Lung (tissue), 12 donors: ENCODE results near the gene USP24. TPM values are rescaled to one million over a fixed set of nuclear protein-coding genes. Genes with fewer than 3 reads are reported as not detected.
A peak's percentile ranks its signal among the peaks of the same experiment; 100 is the strongest.
"Not testable (repeated sequence)": the region's sequence is repeated elsewhere in the genome, so short reads cannot be mapped to it uniquely, and the experiment has no call there.

Source experiments
- ATAC-seq: fragments of 200-7000 bp; cut with Tn5 transposase; one replicate; pipeline ENCODE4 v1.9.1; 2020; ENCODE audit warnings: moderate number of reproducible peaks; ENCODE audit not compliant: insufficient read depth, low FRiP score
- DNase-seq, 3 donors: peaks; one replicate each; pipeline ENCODE4 v3.0.0-alpha.2; 2013 to 2017
- H3K27ac ChIP-seq, 2 donors: one replicate each; pipeline ENCODE4 v1.5.1; 2013; ENCODE audit warnings: mild to moderate bottlenecking in 2 of 2, moderate library complexity in 2 of 2, control low read depth in 1 of 2, inconsistent platforms in 1 of 2, low read depth in 1 of 2, low read length in 1 of 2
- H3K27me3 ChIP-seq, 3 donors: one replicate each; pipeline ENCODE4 v1.5.1; 2013; ENCODE audit warnings: low read length in 2 of 3; ENCODE audit not compliant: control insufficient read depth in 3 of 3, insufficient read depth in 3 of 3
- H3K36me3 ChIP-seq, 4 donors: one replicate each; pipeline ENCODE4 v1.5.1; 2013; ENCODE audit warnings: low read length in 4 of 4, mild to moderate bottlenecking in 1 of 4, moderate library complexity in 1 of 4; ENCODE audit not compliant: control insufficient read depth in 4 of 4, insufficient read depth in 4 of 4
- H3K4me1 ChIP-seq, 5 donors: one replicate each; pipeline ENCODE4 v1.5.1; 2013; ENCODE audit warnings: low read length in 5 of 5, mild to moderate bottlenecking in 2 of 5, moderate library complexity in 1 of 5; ENCODE audit not compliant: control insufficient read depth in 5 of 5, insufficient read depth in 5 of 5
- H3K4me3 ChIP-seq: one replicate; pipeline ENCODE4 v1.5.1; 2013; ENCODE audit warnings: mild to moderate bottlenecking, control low read depth, moderate library complexity
- H3K9ac ChIP-seq, 2 donors: one replicate each; pipeline ENCODE4 v1.5.1; 2013; ENCODE audit warnings: low read length in 2 of 2, control low read depth in 1 of 2; ENCODE audit not compliant: insufficient read depth in 1 of 2
- H3K9me3 ChIP-seq, 4 donors: one replicate each; pipeline ENCODE4 v1.5.1; 2013; ENCODE audit warnings: low read length in 3 of 4, mild to moderate bottlenecking in 1 of 4, moderate library complexity in 1 of 4; ENCODE audit not compliant: control insufficient read depth in 4 of 4, insufficient read depth in 3 of 4
- WGBS, 2 donors: extraction: QIAGEN DNeasy Blood & Tissue Kit; methylation state at CpG; one replicate each; pipeline ENCODE4 v1.1.7; 2013; 5-methylcytosine and 5-hydroxymethylcytosine counted together
- polyA plus RNA-seq, 2 donors: library from polyadenylated mRNA; stranded (reverse); fragments of 200-250 nt; gene quantifications; one replicate each; pipeline ENCODE4 v1.2.1, GENCODE V29; 2013
- total RNA-seq, 2 donors: library from RNA; depleted of rRNA in 1 of 2; stranded (reverse); fragments of >200 nt in 1 of 2; gene quantifications; one replicate each; pipeline ENCODE4 v1.2.1, GENCODE V29; 2014 to 2021
- TF ChIP-seq, protein P1 (sequence below): IDR thresholded peaks from 2 replicates; pipeline ENCODE4 v1.5.1; 2012; ENCODE audit warnings: mild to moderate bottlenecking; ENCODE audit errors: control extremely low read depth, extremely low read depth
- donor health status: control.
- donor health status: control.
- donor health status: Bipolar disorder and iron deficiency.
- donor health status: healthy.
- donor health status: DM: yes; HTN: yes; CAD: no.

USP24 gene
- total and polyA plus RNA-seq, 4 donors = 7.8 to 77.8 (median 23.6) TPM

- no peak for ATAC-seq
- H3K4me1 ChIP-seq = peaks cover 0 to 31% (median 20%) of the 10 kb centered on the region in 5 donors
These were observed 14.5 kb downstream of the USP24 start for GRCh38 chr1:55200667-55201066.

GRCh38 chr1:55199735-55200134 is 15.4 kb downstream of the USP24 start:
- not testable (repeated sequence) for H3K9ac ChIP-seq, H3K9me3 ChIP-seq, H3K36me3 ChIP-seq, H3K4me3 ChIP-seq, DNase-seq, ATAC-seq, H3K27me3 ChIP-seq, H3K27ac ChIP-seq
- H3K4me1 ChIP-seq = peaks cover 0 to 34% (median 15%) of the 10 kb centered on the region in 5 donors
- WGBS, 2 donors = 90 to 93% methylated on average over 9 of the region's 9 CpGs

More at GRCh38 chr1:55200667-55201066, 14.5 kb downstream of the USP24 start:
- Histone ChIP-seq H3K27me3 (no peaks in the 10 kb centered on the region), H3K9me3 (no peaks in the 10 kb centered on the region), H3K9ac (no peak overlapping the region), H3K36me3 (peaks cover 0 to 4% (median 0%) of the 10 kb centered on the region in 4 donors), H3K4me3 (no peak overlapping the region), H3K27ac (no peak overlapping the region)
- 76 to 83% methylated on average over 2 of the region's 2 CpGs for WGBS, 2 donors
- TF ChIP-seq, protein P1, sequence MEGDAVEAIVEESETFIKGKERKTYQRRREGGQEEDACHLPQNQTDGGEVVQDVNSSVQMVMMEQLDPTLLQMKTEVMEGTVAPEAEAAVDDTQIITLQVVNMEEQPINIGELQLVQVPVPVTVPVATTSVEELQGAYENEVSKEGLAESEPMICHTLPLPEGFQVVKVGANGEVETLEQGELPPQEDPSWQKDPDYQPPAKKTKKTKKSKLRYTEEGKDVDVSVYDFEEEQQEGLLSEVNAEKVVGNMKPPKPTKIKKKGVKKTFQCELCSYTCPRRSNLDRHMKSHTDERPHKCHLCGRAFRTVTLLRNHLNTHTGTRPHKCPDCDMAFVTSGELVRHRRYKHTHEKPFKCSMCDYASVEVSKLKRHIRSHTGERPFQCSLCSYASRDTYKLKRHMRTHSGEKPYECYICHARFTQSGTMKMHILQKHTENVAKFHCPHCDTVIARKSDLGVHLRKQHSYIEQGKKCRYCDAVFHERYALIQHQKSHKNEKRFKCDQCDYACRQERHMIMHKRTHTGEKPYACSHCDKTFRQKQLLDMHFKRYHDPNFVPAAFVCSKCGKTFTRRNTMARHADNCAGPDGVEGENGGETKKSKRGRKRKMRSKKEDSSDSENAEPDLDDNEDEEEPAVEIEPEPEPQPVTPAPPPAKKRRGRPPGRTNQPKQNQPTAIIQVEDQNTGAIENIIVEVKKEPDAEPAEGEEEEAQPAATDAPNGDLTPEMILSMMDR = no peak
- no peak for DNase-seq

DNA sequence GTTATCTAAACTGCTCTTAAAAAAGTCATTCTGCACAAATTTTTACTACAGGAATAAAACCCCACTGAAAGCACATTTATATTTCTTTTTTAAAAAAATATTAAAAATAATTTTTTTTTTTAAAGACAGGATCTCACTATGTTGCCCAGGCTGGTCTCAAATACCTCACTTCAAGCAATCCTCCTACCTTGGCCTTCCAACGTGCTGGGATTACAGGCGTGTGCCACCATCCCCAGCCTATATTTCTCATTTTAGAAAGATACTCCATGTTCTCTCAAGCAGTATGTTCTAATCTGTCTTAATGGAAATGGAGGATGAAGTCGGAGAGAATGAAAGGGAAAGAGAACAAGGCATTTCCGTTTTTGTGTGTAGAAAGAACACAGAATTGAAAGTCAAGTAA is 17.1 kb downstream of the USP24 start:
- Histone ChIP-seq H3K9ac (no peak overlapping the region), H3K4me3 (no peak overlapping the region), H3K9me3 (no peaks in the 10 kb centered on the region), H3K4me1 (peaks cover 0 to 35% (median 9%) of the 10 kb centered on the region in 5 donors), H3K27ac (no peak overlapping the region), H3K27me3 (no peaks in the 10 kb centered on the region), H3K36me3 (peaks cover 0 to 4% (median under 1%) of the 10 kb centered on the region in 4 donors)
- 96% methylated on average over 4 of the region's 4 CpGs for WGBS, 2 donors
- no peak for DNase-seq
- ATAC-seq = no peak
- TF ChIP-seq, protein P1 = no peak

GRCh38 chr1:55197099-55197498 is 18.1 kb downstream of the USP24 start:
- 61 to 77% methylated on average over 1 of the region's 1 CpG for WGBS, 2 donors

More at GRCh38 chr1:55197099-55197498, 18.1 kb downstream of the USP24 start:
- Histone ChIP-seq H3K36me3 (peaks cover 0 to 4% (median under 1%) of the 10 kb centered on the region in 4 donors), H3K27me3 (no peaks in the 10 kb centered on the region), H3K9me3 (no peaks in the 10 kb centered on the region), H3K27ac (peak overlapping the region in 1 of 2 donors; percentile 62), H3K4me1 (peaks cover 0 to 33% (median 9%) of the 10 kb centered on the region in 5 donors), H3K4me3 (no peak overlapping the region), H3K9ac (no peak overlapping the region)
- TF ChIP-seq, protein P1 = no peak
- DNase-seq = no peak
- ATAC-seq = no peak
